ENCODE measurements around the gene SGMS2.

The SGMS2 gene

DNA sequence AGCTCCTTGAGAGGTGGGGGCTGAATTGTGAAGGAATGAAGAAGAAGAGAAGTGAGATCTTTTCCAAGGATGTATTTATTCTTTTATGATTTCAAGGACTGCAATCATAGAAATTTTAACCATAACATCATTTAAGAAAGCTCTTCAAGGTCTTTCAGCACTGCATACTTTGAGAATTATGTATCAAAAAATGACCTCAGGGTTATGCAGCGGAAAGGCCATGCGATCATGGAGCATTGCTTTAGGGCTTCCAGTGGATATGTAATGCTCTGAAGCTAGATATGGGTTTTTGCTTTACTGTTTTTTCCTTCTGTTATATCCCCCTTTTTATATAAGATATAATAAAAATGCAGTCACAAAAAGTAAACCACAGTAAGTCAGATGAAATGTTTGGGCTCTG is 38.7 kb downstream of the SGMS2 start:
- DNase-seq: no peak
- no peaks in the 10 kb centered on the region for H3K36me3 Mint-ChIP-seq (ENCODE audit: low read depth)
- H3K27ac Mint-ChIP-seq: no peak overlapping the region
- H3K4me3 Mint-ChIP-seq: no peak overlapping the region
- H3K27me3 Mint-ChIP-seq (ENCODE audit: low read depth, poor library complexity): peaks cover 2% of the 10 kb centered on the region
- H3K9me3 Mint-ChIP-seq: no peaks in the 10 kb centered on the region
- no peaks in the 10 kb centered on the region for H3K4me1 Mint-ChIP-seq
- TF ChIP-seq, protein P1, sequence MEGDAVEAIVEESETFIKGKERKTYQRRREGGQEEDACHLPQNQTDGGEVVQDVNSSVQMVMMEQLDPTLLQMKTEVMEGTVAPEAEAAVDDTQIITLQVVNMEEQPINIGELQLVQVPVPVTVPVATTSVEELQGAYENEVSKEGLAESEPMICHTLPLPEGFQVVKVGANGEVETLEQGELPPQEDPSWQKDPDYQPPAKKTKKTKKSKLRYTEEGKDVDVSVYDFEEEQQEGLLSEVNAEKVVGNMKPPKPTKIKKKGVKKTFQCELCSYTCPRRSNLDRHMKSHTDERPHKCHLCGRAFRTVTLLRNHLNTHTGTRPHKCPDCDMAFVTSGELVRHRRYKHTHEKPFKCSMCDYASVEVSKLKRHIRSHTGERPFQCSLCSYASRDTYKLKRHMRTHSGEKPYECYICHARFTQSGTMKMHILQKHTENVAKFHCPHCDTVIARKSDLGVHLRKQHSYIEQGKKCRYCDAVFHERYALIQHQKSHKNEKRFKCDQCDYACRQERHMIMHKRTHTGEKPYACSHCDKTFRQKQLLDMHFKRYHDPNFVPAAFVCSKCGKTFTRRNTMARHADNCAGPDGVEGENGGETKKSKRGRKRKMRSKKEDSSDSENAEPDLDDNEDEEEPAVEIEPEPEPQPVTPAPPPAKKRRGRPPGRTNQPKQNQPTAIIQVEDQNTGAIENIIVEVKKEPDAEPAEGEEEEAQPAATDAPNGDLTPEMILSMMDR (IDR thresholded peaks at IDR 0.05): no peak

DNA sequence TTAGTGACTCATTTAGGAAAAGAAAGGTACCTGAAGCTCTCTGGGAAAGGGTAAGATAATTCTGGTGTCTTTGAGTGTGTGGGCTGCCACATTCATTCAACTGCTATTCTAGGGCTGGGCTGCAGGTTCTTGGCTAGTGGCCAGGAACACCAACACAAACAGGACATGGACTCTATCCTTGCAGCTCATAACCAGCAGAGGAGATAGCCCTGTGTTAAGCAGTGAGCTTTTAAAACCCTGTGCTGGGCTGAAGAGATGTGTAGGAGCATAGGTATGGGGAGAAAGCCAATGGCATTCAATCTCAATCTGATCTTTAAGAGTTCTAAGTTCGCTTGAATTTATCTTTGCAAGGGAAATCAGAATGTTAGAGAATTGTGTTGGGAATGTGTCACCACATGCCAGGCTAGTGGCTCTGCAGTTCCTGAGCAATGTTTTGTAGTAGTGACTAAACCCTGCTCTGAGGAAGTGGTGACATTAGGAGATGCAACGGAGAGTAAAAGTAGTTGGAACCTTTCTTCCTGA is 39.2 kb downstream of the SGMS2 start:
- H3K4me3 Mint-ChIP-seq: no peak overlapping the region
- H3K9me3 Mint-ChIP-seq: no peaks in the 10 kb centered on the region
- no peak overlapping the region for H3K27ac Mint-ChIP-seq
- H3K4me1 Mint-ChIP-seq: no peaks in the 10 kb centered on the region
- DNase-seq: no peak
- no peaks in the 10 kb centered on the region for H3K36me3 Mint-ChIP-seq (ENCODE audit: low read depth)
- TF ChIP-seq, protein P1 (IDR thresholded peaks at IDR 0.05): no peak
- peaks cover 2% of the 10 kb centered on the region for H3K27me3 Mint-ChIP-seq (ENCODE audit: low read depth, poor library complexity)

DNA sequence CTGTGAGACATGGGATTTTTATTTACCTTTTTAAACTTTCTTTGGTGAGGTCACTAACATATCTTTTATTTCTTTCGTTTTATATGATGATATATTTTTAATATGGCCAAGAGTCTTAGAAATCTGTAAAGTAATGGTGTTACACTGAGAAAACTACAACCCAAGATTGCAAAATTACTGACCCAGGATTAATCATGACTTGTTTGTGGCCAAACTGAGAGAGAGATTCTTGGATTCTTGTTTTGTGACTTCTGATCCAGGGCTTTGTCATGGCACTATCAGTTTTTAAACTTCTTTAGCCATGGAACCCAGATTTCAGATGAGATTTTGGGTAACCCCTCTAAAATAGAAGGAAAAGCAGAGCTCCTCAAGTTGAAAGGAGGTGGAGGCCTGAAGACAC is 42.0 kb downstream of the SGMS2 start:
- Mint-ChIP-seq H3K9me3 (no peaks in the 10 kb centered on the region), H3K4me1 (peaks cover 10% of the 10 kb centered on the region), H3K4me3 (no peak overlapping the region), H3K36me3 (ENCODE audit: low read depth) (no peaks in the 10 kb centered on the region), H3K27ac (no peak overlapping the region), H3K27me3 (ENCODE audit: low read depth, poor library complexity) (peaks cover 2% of the 10 kb centered on the region)
- TF ChIP-seq, protein P1 (IDR thresholded peaks at IDR 0.05): no peak
- no peak for DNase-seq

DNA sequence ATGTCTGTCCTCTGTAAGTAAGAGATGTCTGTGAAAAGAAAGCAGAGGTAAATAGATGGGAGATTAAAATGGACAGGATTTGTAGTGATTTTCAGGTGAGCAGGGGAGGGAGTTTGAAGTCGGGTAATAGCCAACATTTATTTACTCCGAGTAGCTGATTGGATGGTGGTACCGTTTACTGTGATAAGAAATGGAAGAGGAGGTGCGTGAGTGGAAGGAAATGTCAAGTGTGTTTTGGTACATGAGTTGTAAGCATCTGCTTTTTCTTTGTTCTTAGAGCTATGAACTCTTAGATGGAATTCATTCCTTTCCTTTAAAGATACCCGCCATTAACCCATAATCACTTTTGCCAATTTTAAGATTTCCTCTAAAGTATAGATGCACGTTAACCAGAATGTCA is 45.5 kb downstream of the SGMS2 start:
- TF ChIP-seq, protein P1 (IDR thresholded peaks at IDR 0.05): no peak
- H3K36me3 Mint-ChIP-seq (ENCODE audit: low read depth): no peaks in the 10 kb centered on the region
- no peak overlapping the region for H3K4me3 Mint-ChIP-seq
- no peaks in the 10 kb centered on the region for H3K9me3 Mint-ChIP-seq
- no peaks in the 10 kb centered on the region for H3K27me3 Mint-ChIP-seq (ENCODE audit: low read depth, poor library complexity)
- DNase-seq: no peak
- no peak overlapping the region for H3K27ac Mint-ChIP-seq
- H3K4me1 Mint-ChIP-seq: peaks cover 13% of the 10 kb centered on the region

DNA sequence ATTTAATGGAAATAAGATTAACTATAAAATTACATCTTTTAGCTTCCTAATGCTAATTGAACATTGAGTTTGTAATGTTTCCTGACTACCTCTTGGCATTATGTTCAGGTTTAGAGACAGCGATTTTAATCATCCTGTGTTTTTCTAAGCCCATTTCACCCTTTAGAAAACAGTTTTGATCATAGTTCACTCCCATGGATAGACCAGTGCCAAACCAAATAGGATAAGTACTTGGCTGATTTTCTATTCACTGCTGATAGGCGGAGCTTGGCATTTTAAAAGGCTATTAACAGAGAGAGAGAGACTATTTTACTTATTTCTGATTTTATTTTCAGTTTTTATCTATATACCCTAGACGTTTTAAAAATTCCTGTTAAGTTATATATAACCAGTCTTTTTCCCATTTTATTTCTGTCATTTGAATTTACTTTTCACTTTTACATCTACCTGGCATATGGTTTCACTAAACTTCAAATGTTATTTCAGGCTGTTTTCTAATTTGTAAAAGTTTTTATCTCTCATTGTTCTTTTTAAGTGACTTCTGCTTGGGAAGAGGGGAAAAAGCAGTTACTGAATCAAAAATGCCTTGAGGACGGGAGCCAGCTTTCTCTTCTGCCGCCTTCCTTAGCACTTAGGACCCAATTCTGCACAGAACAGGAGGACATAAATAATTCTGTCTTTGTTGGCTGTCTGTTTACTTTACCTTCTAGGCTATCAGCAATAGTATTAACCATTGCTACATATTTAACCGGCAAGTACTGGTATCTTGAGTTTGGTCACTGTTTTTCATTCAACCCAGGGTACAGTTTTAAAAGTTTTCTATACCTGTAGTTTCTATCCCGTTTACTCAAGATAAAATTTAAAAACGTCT is 46.4 kb downstream of the SGMS2 start:
- H3K9me3 Mint-ChIP-seq: no peaks in the 10 kb centered on the region

More for the DNA sequence above, 46.4 kb downstream of the SGMS2 start:
- Mint-ChIP-seq H3K36me3 (ENCODE audit: low read depth) (no peaks in the 10 kb centered on the region), H3K4me1 (peaks cover 13% of the 10 kb centered on the region), H3K27me3 (ENCODE audit: low read depth, poor library complexity) (no peaks in the 10 kb centered on the region), H3K27ac (no peak overlapping the region), H3K4me3 (no peak overlapping the region)
- DNase-seq: no peak
- TF ChIP-seq, protein P1 (IDR thresholded peaks at IDR 0.05): no peak

Data from nephron progenitor cell (in vitro differentiated cells).